ENCODE measurements around the gene RICTOR.

DNA sequence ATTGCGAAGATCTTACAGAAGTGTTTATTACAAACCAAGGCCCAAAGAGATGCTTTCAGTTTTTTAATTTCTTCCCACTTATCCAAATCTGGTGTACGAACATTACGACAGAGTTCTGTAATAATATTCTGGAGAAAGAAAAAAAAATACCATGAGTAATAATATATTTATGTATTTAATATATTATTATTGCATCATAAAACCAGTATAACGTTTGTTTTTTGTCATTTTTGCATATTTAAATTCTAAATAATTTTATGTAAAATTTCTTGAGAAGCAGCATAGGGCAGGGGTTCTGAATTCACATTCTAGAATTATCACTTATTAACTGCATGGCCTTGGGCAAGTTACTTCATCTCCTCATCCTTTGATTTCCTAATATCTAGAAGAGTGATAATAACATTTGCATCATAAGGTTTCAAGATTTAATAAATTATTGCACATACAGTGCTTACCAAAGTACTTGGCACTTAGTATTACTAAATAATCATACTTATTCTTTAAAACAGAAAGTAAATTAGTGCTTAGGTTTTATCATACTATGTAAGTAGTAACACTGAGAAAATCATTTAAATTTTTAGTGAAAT is 120.7 kb downstream of the RICTOR start:
- TF ChIP-seq CTCF (conservative IDR thresholded peaks at IDR 0.05) = no peak
- no peak for TF ChIP-seq ZFX (IDR thresholded peaks at IDR 0.05)

Data from C4-2B (cell line).